WTC11 (cell line): ENCODE measurements around the gene PDE4B. TPM values are rescaled to one million over a fixed set of nuclear protein-coding genes. Genes with fewer than 3 reads are reported as not detected.

ENCODE experiments used
- ATAC-seq: fragments of 200-7000 bp; cut with Tn5 transposase; 2 replicates; pipeline ENCODE4 v1.10.0; 2021; ENCODE audit warnings: mild to moderate bottlenecking, moderate library complexity
- CTCF ChIA-PET: fragments of 300-600 bp; sonication (Branson Sonifier 250); formaldehyde crosslinking; loops from one replicate; lab custom pipeline; 2021; ENCODE audit warnings: antibody characterized with exemption; lab: Charles Lee
- POLR2A ChIA-PET: fragments of 350-600 bp; sonication (Branson Sonifier 250); formaldehyde crosslinking; loops from one replicate; lab custom pipeline; 2021; ENCODE audit warnings: antibody characterized with exemption; lab: Charles Lee
- DNase-seq: peaks from one replicate; pipeline ENCODE4 v3.0.0; 2021; ENCODE audit warnings: low spot score
- H3K27ac Mint-ChIP-seq: 2 replicates; pipeline ENCODE4 v1.8.0; 2021; ENCODE audit warnings: mixed read lengths
- H3K27me3 Mint-ChIP-seq: 2 replicates; pipeline ENCODE4 v1.8.0; 2021; ENCODE audit warnings: low read depth, mild to moderate bottlenecking, moderate library complexity, mixed read lengths
- H3K36me3 Mint-ChIP-seq: 2 replicates; pipeline ENCODE4 v1.8.0; 2021; ENCODE audit warnings: mixed read lengths
- H3K4me1 Mint-ChIP-seq: 2 replicates; pipeline ENCODE4 v1.8.0; 2022; ENCODE audit warnings: mixed read lengths
- H3K4me3 Mint-ChIP-seq: 2 replicates; pipeline ENCODE4 v1.8.0; 2021; ENCODE audit warnings: mild to moderate bottlenecking, moderate library complexity, mixed read lengths
- H3K9me3 Mint-ChIP-seq: 2 replicates; pipeline ENCODE4 v1.8.0; 2021; ENCODE audit warnings: mixed read lengths
- FOXK1 ChIP-seq: sonication (generic); formaldehyde crosslinking; IDR thresholded peaks from 2 replicates; pipeline ENCODE4 v1.8.0; 2022; ENCODE audit warnings: mild to moderate bottlenecking, moderate library complexity, missing genetic modification reagents
- FOXP1 ChIP-seq: sonication (generic); formaldehyde crosslinking; IDR thresholded peaks from 2 replicates; pipeline ENCODE4 v1.8.0; 2022; ENCODE audit warnings: missing genetic modification reagents, mild to moderate bottlenecking, moderate library complexity, borderline replicate concordance
- GTF2I ChIP-seq: fragments of 250-450 bp; sonication (Bioruptor Pico); conservative IDR thresholded peaks from 2 replicates; pipeline ENCODE4 v1.4.0; 2021; ENCODE audit warnings: mild to moderate bottlenecking
- NFATC4 ChIP-seq: fragments of 250-450 bp; sonication (Bioruptor Pico); IDR thresholded peaks from 2 replicates; pipeline ENCODE4 v1.9.0; 2021; ENCODE audit warnings: mild to moderate bottlenecking
- NFYB ChIP-seq: sonication (generic); formaldehyde crosslinking; conservative IDR thresholded peaks from 2 replicates; pipeline ENCODE4 v1.8.0; 2022; ENCODE audit warnings: low read depth, missing genetic modification reagents
- NR3C1 ChIP-seq: sonication (generic); formaldehyde crosslinking; conservative IDR thresholded peaks from 2 replicates; pipeline ENCODE4 v1.8.1; 2023; ENCODE audit warnings: low read depth, mild to moderate bottlenecking, missing genetic modification reagents
- PRRX2 ChIP-seq: fragments of 250-450 bp; sonication (Bioruptor Pico); IDR thresholded peaks from 2 replicates; pipeline ENCODE4 v1.8.0; 2021; ENCODE audit warnings: mild to moderate bottlenecking
- RELA ChIP-seq: sonication (generic); formaldehyde crosslinking; IDR thresholded peaks from 2 replicates; pipeline ENCODE4 v1.8.1; 2022; ENCODE audit warnings: missing genetic modification reagents, mild to moderate bottlenecking, borderline replicate concordance
- RORB ChIP-seq: fragments of 250-450 bp; sonication (Bioruptor Pico); IDR thresholded peaks from 2 replicates; pipeline ENCODE4 v1.9.0; 2021; ENCODE audit warnings: mild to moderate bottlenecking
- SOX15 ChIP-seq: fragments of 250-450 bp; sonication (Bioruptor Pico); IDR thresholded peaks from 2 replicates; pipeline ENCODE4 v1.9.0; 2021; ENCODE audit warnings: mild to moderate bottlenecking
- ZNF121 ChIP-seq: sonication (generic); formaldehyde crosslinking; IDR thresholded peaks from 2 replicates; pipeline ENCODE4 v1.8.0; 2023; ENCODE audit warnings: missing genetic modification reagents
- total RNA-seq: library from RNA; stranded (reverse); gene quantifications from 3 replicates; pipeline ENCODE4 v1.2.3, GENCODE V29; 2021
- TF ChIP-seq, protein P1 (sequence below): fragments of 250-450 bp; sonication (Bioruptor Pico); IDR thresholded peaks from 2 replicates; pipeline ENCODE4 v2.1.2; 2022; ENCODE audit warnings: mild to moderate bottlenecking, moderate library complexity
- TF ChIP-seq, protein P2 (sequence below): sonication (generic); formaldehyde crosslinking; IDR thresholded peaks from 2 replicates; pipeline ENCODE4 v1.8.1; 2023; ENCODE audit warnings: mild to moderate bottlenecking, missing genetic modification reagents, moderate library complexity
- TF ChIP-seq, protein P3 (sequence below): sonication (generic); formaldehyde crosslinking; IDR thresholded peaks from 2 replicates; pipeline ENCODE4 v1.8.0; 2023; ENCODE audit warnings: mild to moderate bottlenecking, missing genetic modification reagents
- TF ChIP-seq, protein P4 (sequence below): fragments of 250-450 bp; sonication (Bioruptor Pico); IDR thresholded peaks from 2 replicates; pipeline ENCODE4 v1.9.0; 2021; ENCODE audit warnings: mild to moderate bottlenecking, borderline replicate concordance
- TF ChIP-seq, protein P5 (sequence below): sonication (generic); formaldehyde crosslinking; IDR thresholded peaks from 2 replicates; pipeline ENCODE4 v1.8.0; 2023; ENCODE audit warnings: missing genetic modification reagents
- TF ChIP-seq, protein P6 (sequence below): sonication (generic); formaldehyde crosslinking; conservative IDR thresholded peaks from 2 replicates; pipeline ENCODE4 v1.8.1; 2023; ENCODE audit warnings: mild to moderate bottlenecking, low read depth, missing genetic modification reagents, moderate library complexity
- TF ChIP-seq, protein P7 (sequence below): fragments of 250-450 bp; sonication (Bioruptor Pico); IDR thresholded peaks from 2 replicates; pipeline ENCODE4 v1.9.0; 2021; ENCODE audit warnings: moderate library complexity, mild to moderate bottlenecking, inconsistent platforms, borderline replicate concordance

The PDE4B gene
- total RNA-seq, 1 experiment from 2014 or later = 8.0 TPM

DNA sequence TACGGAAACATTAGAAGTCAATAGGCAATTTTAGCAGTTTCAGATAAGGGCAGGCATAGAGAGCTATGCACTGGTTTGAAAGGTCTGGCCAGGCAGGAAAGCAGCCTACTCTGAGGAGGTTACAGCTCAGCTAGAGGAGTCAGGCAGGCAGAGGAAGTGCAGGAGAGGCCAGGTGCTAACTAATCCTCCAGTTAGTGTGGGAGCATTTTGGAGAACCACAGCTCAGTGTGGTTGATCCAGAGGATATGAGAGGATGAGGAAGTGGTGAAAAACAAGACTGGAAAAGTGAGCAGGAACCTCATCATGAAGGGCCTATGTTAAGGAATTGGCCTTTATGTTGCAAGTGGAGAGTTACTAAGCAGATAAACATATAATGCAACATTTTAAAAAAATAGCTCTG, 458.9 kb downstream of the PDE4B start (continued):
- TF ChIP-seq FOXK1 (CRISPR knock-in tag) (no peak), SOX15 (CRISPR knock-in tag) (no peak), RELA (CRISPR knock-in tag) (no peak)

DNA sequence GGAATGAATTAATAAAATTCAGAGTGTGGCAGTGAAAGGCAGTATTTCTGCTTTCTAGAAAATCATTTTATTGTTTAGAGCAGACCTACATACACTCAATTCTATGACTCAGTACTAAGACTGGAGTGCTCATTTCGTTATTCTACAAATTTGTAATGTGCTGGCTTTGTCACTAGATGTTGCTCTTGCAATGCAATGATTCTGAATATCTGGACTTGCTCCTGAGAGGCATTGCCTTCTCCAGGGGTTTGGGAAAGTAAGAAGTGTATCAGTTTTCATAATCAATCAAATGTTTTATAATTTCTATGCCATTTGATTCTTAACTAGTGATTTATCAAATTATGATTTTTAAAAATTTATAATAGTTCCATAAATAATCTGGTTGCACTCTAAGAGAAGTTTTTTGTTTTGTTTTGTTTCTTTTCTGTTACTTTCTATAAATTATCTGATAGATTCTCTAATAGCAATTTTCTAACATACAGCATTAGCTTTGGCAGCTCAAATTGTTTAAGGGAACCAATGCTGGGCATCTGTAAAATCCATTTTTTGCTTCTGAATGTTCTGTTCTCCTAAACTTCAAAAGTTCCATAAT, 460.7 kb downstream of the PDE4B start:
- TF ChIP-seq GTF2I (no peak), NFATC4 (CRISPR knock-in tag) (no peak), ZNF121 (CRISPR knock-in tag) (no peak), FOXP1 (CRISPR knock-in tag) (no peak)
- TF ChIP-seq, protein P1, sequence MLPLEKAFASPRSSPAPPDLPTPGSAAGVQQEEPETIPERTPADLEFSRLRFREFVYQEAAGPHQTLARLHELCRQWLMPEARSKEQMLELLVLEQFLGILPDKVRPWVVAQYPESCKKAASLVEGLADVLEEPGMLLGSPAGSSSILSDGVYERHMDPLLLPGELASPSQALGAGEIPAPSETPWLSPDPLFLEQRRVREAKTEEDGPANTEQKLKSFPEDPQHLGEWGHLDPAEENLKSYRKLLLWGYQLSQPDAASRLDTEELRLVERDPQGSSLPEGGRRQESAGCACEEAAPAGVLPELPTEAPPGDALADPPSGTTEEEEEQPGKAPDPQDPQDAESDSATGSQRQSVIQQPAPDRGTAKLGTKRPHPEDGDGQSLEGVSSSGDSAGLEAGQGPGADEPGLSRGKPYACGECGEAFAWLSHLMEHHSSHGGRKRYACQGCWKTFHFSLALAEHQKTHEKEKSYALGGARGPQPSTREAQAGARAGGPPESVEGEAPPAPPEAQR = no peak
- TF ChIP-seq, protein P2, sequence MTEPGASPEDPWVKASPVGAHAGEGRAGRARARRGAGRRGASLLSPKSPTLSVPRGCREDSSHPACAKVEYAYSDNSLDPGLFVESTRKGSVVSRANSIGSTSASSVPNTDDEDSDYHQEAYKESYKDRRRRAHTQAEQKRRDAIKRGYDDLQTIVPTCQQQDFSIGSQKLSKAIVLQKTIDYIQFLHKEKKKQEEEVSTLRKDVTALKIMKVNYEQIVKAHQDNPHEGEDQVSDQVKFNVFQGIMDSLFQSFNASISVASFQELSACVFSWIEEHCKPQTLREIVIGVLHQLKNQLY = no peak
- TF ChIP-seq, protein P3, sequence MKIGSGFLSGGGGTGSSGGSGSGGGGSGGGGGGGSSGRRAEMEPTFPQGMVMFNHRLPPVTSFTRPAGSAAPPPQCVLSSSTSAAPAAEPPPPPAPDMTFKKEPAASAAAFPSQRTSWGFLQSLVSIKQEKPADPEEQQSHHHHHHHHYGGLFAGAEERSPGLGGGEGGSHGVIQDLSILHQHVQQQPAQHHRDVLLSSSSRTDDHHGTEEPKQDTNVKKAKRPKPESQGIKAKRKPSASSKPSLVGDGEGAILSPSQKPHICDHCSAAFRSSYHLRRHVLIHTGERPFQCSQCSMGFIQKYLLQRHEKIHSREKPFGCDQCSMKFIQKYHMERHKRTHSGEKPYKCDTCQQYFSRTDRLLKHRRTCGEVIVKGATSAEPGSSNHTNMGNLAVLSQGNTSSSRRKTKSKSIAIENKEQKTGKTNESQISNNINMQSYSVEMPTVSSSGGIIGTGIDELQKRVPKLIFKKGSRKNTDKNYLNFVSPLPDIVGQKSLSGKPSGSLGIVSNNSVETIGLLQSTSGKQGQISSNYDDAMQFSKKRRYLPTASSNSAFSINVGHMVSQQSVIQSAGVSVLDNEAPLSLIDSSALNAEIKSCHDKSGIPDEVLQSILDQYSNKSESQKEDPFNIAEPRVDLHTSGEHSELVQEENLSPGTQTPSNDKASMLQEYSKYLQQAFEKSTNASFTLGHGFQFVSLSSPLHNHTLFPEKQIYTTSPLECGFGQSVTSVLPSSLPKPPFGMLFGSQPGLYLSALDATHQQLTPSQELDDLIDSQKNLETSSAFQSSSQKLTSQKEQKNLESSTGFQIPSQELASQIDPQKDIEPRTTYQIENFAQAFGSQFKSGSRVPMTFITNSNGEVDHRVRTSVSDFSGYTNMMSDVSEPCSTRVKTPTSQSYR (CRISPR knock-in tag) = no peak
- Mint-ChIP-seq H3K4me1 (peaks cover 44% of the 10 kb centered on the region), H3K27ac (no peak overlapping the region), H3K4me3 (no peak overlapping the region), H3K27me3 (no peaks in the 10 kb centered on the region), H3K36me3 (no peaks in the 10 kb centered on the region), H3K9me3 (no peaks in the 10 kb centered on the region)
- ATAC-seq = peak; percentile 74
- ChIA-PET POLR2A (no interaction called here), CTCF (interaction anchor here (1.5 kb wide), 1 partner anchor 192 kb away, joined by 26 read pairs; no protein-coding TSS in a partner anchor)
- no peak for DNase-seq

DNA sequence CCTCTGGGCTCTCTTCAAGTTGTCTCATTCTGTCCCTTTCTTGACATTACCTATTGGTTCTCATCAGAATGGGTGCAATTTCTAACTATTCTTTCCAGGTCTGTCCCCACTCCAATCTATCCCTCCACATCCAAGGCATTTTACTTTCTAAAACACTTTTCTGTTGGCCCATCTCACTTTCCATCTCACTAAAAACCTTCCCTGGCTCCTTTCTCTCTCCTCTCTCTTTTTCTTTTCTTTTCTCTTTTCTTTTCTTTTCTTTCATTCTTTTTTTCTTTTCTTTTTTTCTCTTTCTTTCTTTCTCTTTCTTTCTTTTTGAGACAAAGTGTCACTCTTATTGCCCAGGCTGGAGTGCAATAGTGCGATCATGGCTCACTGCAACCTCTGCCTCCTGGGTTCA, 462.1 kb downstream of the PDE4B start:
- no peak overlapping the region for H3K4me3 Mint-ChIP-seq
- DNase-seq (no peak), ATAC-seq (no peak)
- no peaks in the 10 kb centered on the region for H3K9me3 Mint-ChIP-seq
- ChIA-PET POLR2A (no interaction called here), CTCF (interaction anchor here (1.2 to 1.5 kb wide), 2 partner anchors 191 to 249 kb away, joined by 4 to 26 read pairs; no protein-coding TSS in a partner anchor)
- no peak overlapping the region for H3K27ac Mint-ChIP-seq
- H3K4me1 Mint-ChIP-seq = peaks cover 47% of the 10 kb centered on the region
- peaks cover 4% of the 10 kb centered on the region for H3K27me3 Mint-ChIP-seq
- TF ChIP-seq NFYB (CRISPR knock-in tag) (no peak), PRRX2 (CRISPR knock-in tag) (no peak), NR3C1 (CRISPR knock-in tag) (no peak), RORB (CRISPR knock-in tag) (no peak), SOX15 (CRISPR knock-in tag) (no peak)
- TF ChIP-seq, protein P4, sequence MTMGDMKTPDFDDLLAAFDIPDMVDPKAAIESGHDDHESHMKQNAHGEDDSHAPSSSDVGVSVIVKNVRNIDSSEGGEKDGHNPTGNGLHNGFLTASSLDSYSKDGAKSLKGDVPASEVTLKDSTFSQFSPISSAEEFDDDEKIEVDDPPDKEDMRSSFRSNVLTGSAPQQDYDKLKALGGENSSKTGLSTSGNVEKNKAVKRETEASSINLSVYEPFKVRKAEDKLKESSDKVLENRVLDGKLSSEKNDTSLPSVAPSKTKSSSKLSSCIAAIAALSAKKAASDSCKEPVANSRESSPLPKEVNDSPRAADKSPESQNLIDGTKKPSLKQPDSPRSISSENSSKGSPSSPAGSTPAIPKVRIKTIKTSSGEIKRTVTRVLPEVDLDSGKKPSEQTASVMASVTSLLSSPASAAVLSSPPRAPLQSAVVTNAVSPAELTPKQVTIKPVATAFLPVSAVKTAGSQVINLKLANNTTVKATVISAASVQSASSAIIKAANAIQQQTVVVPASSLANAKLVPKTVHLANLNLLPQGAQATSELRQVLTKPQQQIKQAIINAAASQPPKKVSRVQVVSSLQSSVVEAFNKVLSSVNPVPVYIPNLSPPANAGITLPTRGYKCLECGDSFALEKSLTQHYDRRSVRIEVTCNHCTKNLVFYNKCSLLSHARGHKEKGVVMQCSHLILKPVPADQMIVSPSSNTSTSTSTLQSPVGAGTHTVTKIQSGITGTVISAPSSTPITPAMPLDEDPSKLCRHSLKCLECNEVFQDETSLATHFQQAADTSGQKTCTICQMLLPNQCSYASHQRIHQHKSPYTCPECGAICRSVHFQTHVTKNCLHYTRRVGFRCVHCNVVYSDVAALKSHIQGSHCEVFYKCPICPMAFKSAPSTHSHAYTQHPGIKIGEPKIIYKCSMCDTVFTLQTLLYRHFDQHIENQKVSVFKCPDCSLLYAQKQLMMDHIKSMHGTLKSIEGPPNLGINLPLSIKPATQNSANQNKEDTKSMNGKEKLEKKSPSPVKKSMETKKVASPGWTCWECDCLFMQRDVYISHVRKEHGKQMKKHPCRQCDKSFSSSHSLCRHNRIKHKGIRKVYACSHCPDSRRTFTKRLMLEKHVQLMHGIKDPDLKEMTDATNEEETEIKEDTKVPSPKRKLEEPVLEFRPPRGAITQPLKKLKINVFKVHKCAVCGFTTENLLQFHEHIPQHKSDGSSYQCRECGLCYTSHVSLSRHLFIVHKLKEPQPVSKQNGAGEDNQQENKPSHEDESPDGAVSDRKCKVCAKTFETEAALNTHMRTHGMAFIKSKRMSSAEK (CRISPR knock-in tag) = no peak
- TF ChIP-seq, protein P5, sequence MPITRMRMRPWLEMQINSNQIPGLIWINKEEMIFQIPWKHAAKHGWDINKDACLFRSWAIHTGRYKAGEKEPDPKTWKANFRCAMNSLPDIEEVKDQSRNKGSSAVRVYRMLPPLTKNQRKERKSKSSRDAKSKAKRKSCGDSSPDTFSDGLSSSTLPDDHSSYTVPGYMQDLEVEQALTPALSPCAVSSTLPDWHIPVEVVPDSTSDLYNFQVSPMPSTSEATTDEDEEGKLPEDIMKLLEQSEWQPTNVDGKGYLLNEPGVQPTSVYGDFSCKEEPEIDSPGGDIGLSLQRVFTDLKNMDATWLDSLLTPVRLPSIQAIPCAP = no peak
- TF ChIP-seq, protein P6, sequence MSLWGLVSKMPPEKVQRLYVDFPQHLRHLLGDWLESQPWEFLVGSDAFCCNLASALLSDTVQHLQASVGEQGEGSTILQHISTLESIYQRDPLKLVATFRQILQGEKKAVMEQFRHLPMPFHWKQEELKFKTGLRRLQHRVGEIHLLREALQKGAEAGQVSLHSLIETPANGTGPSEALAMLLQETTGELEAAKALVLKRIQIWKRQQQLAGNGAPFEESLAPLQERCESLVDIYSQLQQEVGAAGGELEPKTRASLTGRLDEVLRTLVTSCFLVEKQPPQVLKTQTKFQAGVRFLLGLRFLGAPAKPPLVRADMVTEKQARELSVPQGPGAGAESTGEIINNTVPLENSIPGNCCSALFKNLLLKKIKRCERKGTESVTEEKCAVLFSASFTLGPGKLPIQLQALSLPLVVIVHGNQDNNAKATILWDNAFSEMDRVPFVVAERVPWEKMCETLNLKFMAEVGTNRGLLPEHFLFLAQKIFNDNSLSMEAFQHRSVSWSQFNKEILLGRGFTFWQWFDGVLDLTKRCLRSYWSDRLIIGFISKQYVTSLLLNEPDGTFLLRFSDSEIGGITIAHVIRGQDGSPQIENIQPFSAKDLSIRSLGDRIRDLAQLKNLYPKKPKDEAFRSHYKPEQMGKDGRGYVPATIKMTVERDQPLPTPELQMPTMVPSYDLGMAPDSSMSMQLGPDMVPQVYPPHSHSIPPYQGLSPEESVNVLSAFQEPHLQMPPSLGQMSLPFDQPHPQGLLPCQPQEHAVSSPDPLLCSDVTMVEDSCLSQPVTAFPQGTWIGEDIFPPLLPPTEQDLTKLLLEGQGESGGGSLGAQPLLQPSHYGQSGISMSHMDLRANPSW (CRISPR knock-in tag) = no peak
- TF ChIP-seq, protein P7, sequence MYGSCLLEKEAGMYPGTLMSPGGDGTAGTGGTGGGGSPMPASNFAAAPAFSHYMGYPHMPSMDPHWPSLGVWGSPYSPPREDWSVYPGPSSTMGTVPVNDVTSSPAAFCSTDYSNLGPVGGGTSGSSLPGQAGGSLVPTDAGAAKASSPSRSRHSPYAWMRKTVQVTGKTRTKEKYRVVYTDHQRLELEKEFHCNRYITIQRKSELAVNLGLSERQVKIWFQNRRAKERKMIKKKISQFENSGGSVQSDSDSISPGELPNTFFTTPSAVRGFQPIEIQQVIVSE (CRISPR knock-in tag) = no peak
- no peaks in the 10 kb centered on the region for H3K36me3 Mint-ChIP-seq
